Panc1 (cell line): ENCODE results near the gene TRMT61A.

Experiments used
- CTCF ChIP-seq: fragments of 450-650 bp; IDR thresholded peaks from 2 replicates; pipeline ENCODE4 v1.5.1; 2017; ENCODE audit warnings: mild to moderate bottlenecking
- POLR2AphosphoS5 ChIP-seq: IDR thresholded peaks from 2 replicates; pipeline ENCODE4 v1.6.1; 2012; ENCODE audit warnings: mild to moderate bottlenecking, low read depth, low read length, moderate library complexity
- SIN3A ChIP-seq: IDR thresholded peaks from 2 replicates; pipeline ENCODE4 v1.6.1; 2012; ENCODE audit warnings: low read depth, mild to moderate bottlenecking, low read length, moderate library complexity, borderline replicate concordance; ENCODE audit not compliant: insufficient read depth

GRCh38 chr14:103560691-103561090 is 31.7 kb downstream of the TRMT61A start:
- TF ChIP-seq SIN3A (no peak), CTCF (no peak), POLR2AphosphoS5 (no peak)
